ENCODE measurements around the gene NINJ2. TPM values are rescaled to one million over a fixed set of nuclear protein-coding genes. Genes with fewer than 3 reads are reported as not detected.

NINJ2 gene
- total RNA-seq, 1 donor from 2014 or later = 0.76 TPM

GRCh38 chr12:593396-594270 lies 69.6 kb downstream of the NINJ2 start:
- Mint-ChIP-seq H3K36me3 (ENCODE audit: unreplicated experiment) (no peaks in the 10 kb centered on the region), H3K9me3 (ENCODE audit: unreplicated experiment) (peaks cover 10% of the 10 kb centered on the region), H3K4me3 (ENCODE audit: unreplicated experiment) (peak overlapping the region; percentile 60), H3K4me1 (ENCODE audit: low read depth, unreplicated experiment) (peaks cover 28% of the 10 kb centered on the region), H3K27me3 (ENCODE audit: unreplicated experiment) (peaks cover 7% of the 10 kb centered on the region), H3K27ac (ENCODE audit: unreplicated experiment) (peak overlapping the region; percentile 67)
- TF ChIP-seq CTCF (IDR thresholded peaks at IDR 0.05; ENCODE audit: partially characterized antibody, unreplicated experiment) = no peak
- no peak for DNase-seq

GRCh38 chr12:592024-592505 lies 71.2 kb downstream of the NINJ2 start:
- Mint-ChIP-seq H3K27me3 (ENCODE audit: unreplicated experiment) (peaks cover 7% of the 10 kb centered on the region), H3K4me1 (ENCODE audit: low read depth, unreplicated experiment) (peaks cover 28% of the 10 kb centered on the region), H3K36me3 (ENCODE audit: unreplicated experiment) (no peaks in the 10 kb centered on the region), H3K9me3 (ENCODE audit: unreplicated experiment) (peaks cover 10% of the 10 kb centered on the region), H3K4me3 (ENCODE audit: unreplicated experiment) (peak overlapping the region; percentile 77), H3K27ac (ENCODE audit: unreplicated experiment) (peak overlapping the region; percentile 96)
- no peak for TF ChIP-seq CTCF (IDR thresholded peaks at IDR 0.05; ENCODE audit: partially characterized antibody, unreplicated experiment)
- no peak for DNase-seq

GRCh38 chr12:591167-592023 lies 71.8 kb downstream of the NINJ2 start:
- DNase-seq = peak; percentile 78
- H3K36me3 Mint-ChIP-seq (ENCODE audit: unreplicated experiment) = no peaks in the 10 kb centered on the region
- peak overlapping the region; percentile 96 for H3K27ac Mint-ChIP-seq (ENCODE audit: unreplicated experiment)

GRCh38 chr12:590206-590750 lies 73.0 kb downstream of the NINJ2 start:
- no peak for TF ChIP-seq CTCF (IDR thresholded peaks at IDR 0.05; ENCODE audit: partially characterized antibody, unreplicated experiment)
- peaks cover 7% of the 10 kb centered on the region for H3K27me3 Mint-ChIP-seq (ENCODE audit: unreplicated experiment)
- peaks cover 33% of the 10 kb centered on the region for H3K4me1 Mint-ChIP-seq (ENCODE audit: low read depth, unreplicated experiment)
- H3K9me3 Mint-ChIP-seq (ENCODE audit: unreplicated experiment) = peaks cover 11% of the 10 kb centered on the region
- H3K36me3 Mint-ChIP-seq (ENCODE audit: unreplicated experiment) = no peaks in the 10 kb centered on the region
- peak overlapping the region; percentile 75 for H3K27ac Mint-ChIP-seq (ENCODE audit: unreplicated experiment)
- no peak overlapping the region for H3K4me3 Mint-ChIP-seq (ENCODE audit: unreplicated experiment)
- DNase-seq = no peak

More at GRCh38 chr12:591167-592023, 71.8 kb downstream of the NINJ2 start:
- H3K4me1 Mint-ChIP-seq (ENCODE audit: low read depth, unreplicated experiment) = peaks cover 28% of the 10 kb centered on the region
- H3K4me3 Mint-ChIP-seq (ENCODE audit: unreplicated experiment) = peak overlapping the region; percentile 77
- H3K9me3 Mint-ChIP-seq (ENCODE audit: unreplicated experiment) = peaks cover 9% of the 10 kb centered on the region
- peaks cover 7% of the 10 kb centered on the region for H3K27me3 Mint-ChIP-seq (ENCODE audit: unreplicated experiment)
- peak; percentile 50 for TF ChIP-seq CTCF (IDR thresholded peaks at IDR 0.05; ENCODE audit: partially characterized antibody, unreplicated experiment)
